HuH-7.5 (cell line): Measurements from ENCODE around the gene PTPRN2.
"Not testable (repeated sequence)": the region's sequence is repeated elsewhere in the genome, so short reads cannot be mapped to it uniquely, and the experiment has no call there.

ENCODE experiments used
- DNase-seq: peaks from one replicate; pipeline ENCODE4 v3.0.0; 2011; ENCODE audit warnings: low spot score

PTPRN2 gene

DNA sequence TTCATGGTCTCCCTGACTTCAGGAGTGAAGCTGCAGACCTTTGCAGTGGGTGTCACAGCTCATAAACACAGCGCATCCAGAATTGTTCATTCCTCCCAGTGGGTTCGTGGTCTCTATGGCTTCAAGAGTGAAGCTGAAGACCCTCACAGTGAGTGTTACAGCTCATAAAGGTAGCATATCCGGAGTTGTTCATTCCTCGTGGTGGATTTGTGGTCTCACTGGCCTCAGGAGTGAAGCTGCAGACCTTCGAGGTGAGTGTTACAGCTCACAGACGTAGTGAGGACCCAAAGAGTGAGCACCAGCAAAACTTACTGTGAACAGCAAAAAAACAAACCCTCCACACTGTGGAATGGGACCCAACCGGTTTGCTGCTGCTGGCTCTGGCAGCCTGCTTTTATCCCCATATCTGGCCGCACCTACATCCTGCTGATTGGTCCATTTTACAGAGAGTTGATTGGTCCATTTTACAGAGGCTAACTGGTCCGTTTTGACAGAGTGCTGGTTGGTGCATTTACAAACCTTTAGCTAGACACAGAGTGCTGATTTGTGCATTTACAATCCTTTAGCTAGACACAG, 308.8 kb downstream of the PTPRN2 start:
- no peak for DNase-seq

DNA sequence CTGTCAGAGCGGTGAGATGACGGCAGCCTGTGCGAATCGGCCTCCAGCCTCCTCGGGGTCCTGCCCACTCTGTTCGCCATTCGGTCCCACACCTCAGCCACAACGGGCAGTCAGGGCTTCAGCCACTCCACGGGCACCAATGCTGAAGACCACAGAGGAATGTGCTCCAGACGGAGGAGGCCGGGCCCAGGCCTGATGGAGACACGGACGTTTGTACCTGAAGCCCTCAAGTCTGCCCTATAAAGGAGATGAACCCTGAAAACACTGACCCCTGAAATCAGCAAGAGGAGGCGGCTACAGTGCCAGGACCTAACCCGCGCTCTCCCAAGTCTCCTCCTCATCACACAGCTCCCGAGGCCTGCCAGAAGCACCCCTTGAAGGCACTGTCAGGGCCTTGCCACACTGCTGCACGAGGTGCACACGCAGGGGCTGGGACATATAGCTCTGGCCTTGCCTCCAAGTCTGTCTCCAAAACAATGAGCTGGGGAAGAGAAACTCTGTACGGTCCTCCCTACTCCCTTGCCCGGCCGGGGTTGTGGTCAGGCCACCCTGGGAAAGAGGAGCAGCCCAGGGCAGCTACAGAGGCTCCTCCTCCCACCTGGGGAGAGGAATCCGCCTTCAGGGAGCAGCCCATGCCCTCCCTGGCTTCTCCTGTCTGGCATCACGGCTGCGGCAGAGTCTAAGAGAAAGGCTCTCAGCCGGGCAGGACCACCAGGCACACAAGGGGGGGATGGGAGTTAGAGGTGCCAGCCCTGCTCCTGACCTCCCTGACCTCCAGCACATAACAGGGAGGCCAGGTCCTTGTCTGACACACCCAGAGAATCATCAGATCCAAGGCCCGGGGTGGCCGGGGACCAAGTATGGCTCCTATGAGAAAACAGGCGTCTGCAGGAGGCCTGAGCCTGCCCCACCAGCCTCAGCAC, 310.1 kb downstream of the PTPRN2 start:
- no peak for DNase-seq

DNA sequence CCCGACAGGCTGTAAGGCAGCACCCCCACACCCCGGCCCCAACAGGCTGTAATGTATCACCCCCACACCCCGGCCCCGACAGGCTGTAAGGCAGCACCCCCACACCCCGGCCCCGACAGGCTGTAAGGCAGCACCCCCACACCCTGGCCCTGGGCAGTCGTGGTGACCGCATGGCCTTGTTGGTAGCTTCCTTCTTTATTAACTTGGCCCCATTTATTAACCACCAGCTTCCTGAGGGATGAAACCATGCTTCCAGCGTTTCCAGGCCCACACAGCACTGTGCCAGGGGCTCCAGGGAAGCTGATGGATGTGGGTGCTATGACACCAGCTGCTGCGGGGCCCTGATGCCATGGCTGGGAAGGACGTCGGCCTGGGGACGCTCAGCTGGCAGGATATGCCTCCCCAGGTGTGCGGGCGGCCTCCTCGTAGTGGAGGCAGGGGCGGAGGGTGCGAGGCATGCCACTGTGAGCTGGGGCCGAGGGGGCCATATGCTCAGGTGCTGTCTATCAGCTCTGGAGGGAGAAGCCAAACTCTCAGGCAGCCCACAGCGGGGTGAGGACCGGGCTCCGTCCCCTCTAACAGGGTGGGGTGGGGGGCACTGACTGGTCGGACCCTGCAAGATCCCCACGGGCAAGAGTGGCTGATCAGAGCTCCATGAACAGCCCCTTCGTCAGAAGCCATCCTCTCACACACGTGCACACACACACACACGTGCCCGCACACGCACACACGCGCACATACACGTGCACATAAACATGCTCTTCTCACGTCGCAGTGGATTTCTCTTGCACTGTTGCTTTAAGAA, 311.0 kb downstream of the PTPRN2 start:
- DNase-seq = no peak

DNA sequence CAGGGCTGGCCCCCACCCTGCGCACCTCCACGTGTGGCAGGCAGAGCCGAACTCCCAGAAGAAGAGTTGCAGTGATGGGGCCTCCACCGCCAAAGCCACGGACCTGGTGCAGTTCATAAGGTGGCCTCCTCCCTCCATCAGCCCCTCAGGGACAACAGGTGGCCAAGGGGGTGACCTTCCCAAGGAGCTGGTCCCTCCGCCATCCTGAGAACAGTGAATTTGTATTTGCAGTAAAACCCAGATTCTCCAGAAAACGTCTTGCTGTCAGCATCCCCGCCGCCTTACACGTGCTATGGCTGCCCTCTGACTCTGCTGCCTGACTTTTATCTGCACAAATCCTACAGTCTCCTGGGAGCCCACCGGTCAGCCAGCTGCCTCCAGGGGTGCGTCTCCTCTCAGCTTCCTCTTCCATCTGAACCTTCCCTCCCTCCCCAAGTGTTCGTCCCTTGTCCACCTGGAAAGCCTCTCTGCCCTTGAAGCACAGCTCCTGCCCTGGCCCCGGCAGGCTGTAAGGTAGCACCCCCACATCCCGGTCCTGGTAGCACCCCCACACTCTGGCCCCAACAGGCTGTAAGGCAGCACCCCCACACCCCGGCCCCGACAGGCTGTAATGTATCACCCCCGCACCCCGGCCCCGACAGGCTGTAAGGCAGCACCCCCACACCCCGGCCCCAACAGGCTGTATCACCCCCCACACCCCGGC, 311.8 kb downstream of the PTPRN2 start:
- DNase-seq = no peak

DNA sequence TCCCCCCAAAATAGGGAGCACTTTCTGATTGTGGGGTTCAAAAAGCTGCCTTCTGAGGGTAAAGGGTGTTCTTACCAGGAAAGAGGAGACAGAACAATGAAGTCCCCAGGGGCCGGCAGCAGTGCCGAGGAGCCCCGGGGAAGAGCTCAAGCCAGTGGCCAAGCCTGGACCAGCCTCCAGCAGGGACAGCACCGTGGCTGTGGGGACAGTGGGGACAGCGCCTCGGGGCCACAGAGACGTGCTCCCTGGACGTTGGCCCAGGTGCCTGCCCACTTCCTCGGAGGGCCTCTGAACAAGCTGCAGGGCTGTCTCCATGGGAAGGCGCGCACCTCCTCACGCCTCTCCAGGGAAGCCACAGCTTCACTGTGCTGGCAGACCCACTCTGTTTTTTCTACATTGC, 312.6 kb downstream of the PTPRN2 start:
- DNase-seq = no peak

DNA sequence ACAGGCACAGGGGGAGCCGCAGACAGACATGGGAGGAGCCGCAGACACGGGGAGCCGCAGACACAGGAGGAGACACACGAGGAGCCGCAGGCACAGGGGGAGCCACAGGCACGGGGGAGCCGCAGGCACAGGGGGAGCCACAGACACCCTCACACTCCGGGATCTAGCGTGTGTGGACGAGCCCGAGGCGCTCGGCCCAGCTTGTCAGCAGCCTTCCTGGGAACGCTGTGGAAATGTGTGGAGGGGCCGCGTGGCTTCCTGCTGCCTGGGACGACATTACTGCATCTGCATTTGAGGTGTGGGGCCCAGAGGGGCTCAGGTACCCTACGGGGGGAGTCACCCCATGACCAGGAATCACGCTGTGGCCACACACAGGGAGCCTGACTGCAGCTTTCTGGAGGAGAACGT, 313.2 kb downstream of the PTPRN2 start:
- DNase-seq = no peak

DNA sequence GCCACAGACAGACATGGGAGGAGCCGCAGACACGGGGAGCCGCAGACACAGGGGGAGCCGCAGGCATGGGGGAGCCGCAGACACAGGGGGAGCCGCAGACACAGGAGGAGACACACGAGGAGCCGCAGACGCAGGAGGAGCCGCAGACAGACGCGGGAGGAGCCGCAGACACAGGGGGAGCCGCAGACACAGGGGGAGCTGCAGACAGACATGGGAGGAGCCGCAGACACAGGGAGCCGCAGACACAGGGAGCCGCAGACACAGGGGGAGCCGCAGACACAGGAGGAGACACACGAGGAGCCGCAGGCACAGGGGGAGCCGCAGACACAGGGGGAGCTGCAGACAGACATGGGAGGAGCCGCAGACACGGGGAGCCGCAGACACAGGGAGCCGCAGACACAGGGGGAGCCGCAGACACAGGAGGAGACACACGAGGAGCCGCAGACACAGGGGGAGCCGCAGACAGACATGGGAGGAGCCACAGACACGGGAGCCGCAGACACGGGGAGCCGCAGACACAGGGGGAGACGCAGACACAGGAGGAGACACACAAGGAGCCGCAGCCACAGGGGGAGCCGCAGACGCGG, 313.8 kb downstream of the PTPRN2 start:
- DNase-seq = not testable (repeated sequence)

DNA sequence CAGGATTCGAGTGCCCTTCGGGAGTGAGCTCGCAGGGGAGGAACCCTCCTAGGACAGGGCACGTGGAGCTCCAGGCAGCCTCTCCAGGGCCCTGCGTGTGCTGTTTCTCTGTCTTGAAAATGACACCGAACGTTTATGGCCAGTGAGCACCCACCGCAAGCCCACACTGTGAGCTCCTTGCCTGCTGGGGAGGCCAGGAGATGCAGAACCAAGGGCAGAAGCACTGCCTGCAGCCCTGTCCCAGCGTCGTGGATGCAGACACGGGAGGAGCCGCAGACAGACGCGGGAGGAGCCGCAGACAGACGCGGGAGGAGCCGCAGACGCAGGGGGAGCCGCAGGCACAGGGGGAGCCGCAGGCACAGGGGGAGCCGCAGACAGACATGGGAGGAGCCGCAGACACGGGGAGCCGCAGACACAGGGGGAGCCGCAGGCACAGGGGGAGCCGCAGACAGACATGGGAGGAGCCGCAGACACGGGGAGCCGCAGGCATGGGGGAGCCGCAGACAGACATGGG, 314.4 kb downstream of the PTPRN2 start:
- no peak for DNase-seq

DNA sequence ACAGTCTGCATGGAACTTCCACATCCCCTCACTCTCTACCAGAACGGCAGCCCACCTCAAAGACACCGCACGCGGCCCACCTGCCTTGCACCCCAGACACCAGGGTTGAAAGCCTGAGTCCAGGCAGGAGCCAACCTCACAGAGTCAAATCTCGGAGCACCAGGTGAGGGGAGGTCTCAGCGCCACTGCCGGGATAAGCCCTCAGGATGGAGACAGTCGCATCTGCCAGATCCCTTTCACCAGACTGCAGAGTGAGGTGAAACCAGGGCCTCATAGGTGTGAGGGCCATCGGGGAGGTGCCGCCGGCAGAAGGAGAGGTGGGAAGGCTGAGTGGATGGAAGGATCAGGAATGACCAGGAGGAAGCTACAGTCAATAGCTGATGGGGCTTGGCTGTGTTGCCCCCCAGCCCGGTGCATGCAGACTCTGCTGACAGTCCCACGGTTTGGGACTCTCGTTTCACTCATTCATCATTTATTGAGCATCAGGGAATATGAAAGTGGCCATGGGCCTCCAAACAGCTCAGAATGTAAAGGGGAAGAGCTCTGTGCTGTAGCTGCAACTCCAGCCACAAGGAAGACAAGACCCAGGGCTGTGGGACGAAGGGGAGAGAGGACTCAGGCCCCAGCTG, 315.0 kb downstream of the PTPRN2 start:
- DNase-seq = no peak

DNA sequence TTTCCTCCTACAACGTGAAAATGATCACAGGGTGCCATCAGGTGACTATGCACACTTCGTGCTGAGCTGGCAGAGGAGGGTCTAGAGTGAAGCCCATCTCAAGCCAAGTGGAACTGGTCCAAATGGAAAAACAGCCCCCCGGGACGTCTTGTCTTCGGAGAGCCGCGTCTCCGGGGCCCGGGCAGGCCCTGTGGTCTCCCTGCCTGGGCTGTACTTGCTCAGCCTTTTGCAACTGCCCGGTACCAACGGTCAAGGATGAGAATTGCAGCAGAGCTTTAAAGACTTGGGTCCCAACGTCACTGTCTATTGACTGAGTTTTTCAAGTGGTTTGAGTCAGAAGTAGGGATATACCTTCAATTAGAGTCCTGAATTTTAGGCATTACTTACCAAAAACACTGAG, 315.5 kb downstream of the PTPRN2 start:
- DNase-seq = no peak

DNA sequence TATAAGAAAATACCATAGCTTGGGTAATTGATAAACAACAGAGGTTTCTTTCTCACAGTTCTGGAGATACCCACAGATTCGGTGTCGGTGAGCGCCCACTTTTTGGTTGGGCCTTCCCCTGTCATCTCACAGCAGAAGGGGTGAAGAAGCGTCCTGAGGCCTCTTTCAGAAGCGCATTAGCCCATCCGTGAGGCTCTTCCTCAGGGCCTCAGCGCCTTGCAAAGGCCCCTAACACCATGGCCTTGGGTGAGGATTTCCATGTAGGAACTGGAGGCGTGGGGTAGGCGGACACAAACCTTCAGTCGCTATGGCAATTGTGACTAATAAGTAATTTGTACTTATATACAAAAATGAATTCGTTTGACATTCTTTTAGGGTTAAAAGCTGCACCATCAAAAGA, 316.0 kb downstream of the PTPRN2 start:
- no peak for DNase-seq

DNA sequence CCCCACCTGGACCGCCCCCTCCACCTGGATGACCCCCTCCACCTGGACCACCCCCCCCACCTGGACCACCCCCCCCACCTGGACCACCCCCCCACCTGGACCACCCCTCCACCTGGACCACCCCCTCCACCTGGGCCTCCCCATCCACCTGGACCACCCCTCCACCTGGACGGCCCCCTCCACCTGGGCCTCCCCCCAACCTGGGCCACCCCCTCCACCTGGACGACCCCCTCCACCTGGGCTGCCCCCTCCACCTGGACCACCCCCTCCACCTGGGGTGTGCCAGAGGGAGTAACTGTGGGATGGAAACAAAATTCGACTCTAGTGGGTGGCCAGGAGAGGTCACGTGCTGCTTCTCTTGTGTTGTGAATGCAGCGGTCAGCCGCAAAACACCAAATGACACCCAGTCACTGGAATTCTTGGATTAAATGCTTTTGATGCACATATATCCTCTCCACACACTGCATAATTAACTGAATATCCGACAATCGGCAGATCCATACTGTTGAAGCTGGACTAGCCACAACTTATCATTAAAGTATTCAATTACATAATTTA, 316.7 kb downstream of the PTPRN2 start:
- no peak for DNase-seq

DNA sequence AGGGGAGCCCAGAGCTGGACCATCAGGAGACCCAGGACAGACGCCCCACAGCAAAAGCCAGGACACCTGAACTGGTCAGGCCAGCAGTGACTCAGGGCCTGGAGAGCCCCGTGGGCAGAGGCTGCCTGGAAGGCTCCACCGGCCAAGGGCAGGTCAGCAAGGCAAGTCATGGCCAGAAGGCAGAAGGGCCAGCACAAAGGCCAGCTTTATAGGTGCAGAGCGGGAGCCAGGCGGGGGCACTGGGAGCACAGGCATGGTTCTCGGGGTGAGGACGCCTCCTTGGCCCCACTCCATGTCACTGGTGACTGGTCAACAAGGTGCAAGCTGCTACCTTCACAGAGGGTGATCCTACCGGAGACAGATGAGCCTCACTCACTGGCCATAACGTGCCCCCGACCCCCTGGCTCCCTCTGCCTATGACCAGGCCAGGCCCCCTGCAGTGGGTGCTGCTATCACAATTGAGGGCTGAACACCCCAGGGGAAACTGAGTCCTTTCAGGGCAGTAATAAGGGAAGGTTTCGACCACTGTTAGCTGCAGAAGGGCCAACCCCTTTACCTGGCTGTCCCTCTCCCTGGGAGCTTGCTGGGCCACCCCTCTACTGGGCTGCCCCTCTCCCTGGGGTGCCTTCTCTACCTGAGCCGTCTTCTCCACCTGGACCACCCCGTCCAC, 317.4 kb downstream of the PTPRN2 start:
- DNase-seq = no peak

DNA sequence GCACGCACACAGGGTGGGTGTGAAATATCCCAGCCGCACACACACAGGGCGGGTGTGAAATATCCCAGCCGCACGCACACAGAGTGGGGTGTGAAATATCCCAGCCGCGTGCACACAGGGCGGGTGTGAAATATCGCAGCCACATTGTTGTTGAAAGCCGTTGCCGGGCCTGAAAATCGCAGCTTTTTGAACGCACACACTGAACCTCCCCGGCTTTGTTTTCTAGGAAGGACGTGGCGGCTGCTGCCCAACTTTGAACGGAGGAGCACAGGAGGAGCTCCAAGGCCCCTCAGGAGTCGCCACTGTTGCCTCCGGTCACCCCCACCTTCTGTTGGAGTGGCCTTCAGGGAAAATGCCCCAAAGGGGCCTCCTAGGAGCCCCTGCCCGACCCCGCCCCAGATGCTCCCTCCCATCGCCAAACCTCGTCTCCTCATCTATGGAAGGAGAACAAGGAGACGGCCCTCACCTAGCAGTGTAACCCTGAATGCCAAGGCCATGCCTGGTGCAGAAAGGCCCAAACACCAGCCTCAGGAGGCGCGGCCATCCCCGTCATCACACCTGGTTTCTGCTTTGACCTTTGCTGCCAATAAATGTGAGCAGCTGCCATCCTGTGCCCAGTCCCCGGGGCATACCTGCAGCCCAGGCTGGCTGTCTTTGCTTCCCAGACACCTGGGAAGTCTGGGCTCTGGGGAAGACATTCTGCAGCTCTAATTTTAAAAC, 318.6 kb downstream of the PTPRN2 start:
- no peak for DNase-seq

DNA sequence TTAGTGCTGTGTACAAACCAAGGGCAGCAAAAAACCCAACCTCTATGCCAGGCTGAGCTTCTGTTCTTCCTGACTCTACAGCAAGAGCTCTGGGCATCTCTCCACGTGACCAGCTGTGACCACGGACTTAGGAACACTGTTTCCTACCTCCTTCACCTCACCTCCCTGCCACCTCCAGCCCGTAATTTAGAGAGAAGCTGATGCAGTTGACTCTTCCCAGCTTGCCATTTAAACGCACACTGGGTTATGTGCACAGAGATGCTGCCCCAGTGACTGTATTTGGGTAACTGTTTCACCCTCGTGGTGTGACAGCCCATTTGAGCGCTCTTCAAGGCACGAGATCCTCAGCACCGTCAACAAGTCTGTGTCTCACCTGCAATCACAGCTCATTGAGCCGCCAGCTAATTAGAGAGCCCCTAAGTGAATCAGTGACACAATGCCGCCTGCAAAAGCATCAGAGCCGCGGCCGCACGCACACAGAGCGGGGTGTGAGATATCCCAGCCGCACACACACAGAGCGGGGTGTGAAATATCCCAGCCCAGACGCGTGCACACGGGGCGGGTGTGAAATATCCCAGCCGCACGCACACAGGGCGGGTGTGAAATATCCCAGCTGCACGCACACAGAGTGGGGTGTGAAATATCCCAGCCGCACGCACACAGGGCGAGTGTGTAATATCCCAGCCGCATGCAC, 319.7 kb downstream of the PTPRN2 start:
- DNase-seq = no peak

DNA sequence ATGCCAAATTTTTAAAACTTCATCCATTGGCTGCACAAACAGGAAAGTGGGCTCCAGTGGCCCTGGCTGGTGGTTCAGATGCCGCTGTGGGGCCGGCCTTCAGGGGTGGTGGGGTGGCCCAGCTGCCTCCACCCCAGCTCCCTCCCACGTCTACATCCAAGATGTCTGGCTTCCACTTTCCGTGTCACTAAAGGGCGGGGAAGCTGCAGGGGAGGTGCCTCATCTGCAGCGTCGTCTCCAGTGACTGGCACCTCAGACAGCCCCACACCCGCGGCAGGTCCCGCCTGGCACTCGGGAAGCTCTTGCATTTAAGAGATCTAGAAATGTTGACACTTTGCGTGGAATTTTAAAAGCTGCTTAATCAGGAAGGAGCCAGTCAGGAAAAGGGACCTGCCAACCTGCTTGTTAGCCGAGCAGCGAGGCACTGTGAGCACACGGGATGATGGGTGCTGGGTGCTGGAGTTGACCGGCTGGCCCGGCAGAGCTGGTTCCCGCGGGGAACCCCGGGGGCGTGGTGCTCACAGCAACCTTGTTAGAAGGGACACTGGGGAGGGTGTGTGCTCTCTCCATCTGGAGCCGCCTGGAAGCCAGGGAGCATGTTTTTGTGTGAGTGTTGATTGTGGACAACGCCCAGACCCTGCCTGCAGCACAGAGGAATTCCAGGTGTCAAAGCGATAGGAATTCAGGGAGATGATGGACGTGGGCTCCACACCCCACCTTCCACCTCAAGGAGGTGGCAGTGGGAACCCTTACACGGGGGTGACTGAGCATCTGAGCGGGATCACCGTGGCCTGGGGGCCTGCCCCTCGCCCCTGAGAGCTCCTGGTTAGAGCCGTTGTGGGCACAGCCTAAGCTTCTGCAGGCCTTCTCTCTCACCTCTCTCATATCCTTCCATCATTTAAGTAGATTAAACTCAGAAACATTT, 320.5 kb downstream of the PTPRN2 start:
- DNase-seq = no peak

DNA sequence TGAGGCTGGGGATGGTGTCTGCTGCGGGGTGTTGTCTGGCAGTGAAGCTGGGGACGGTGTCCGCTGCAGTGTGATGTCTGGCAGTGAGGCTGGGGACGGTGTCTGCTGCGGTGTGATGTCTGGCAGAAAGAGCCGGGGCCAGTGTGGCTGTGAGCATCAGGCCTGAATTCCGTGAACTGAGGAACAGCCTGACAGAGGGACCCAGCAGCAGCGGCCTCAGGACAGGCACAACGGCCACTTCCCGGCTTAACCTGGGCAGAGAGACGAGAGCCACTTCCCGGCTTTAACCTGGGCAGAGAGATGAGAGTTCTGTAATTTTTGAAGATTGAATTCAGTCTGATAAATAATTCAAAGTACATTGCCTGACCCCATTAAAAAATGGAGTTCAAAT, 321.2 kb downstream of the PTPRN2 start:
- no peak for DNase-seq

DNA sequence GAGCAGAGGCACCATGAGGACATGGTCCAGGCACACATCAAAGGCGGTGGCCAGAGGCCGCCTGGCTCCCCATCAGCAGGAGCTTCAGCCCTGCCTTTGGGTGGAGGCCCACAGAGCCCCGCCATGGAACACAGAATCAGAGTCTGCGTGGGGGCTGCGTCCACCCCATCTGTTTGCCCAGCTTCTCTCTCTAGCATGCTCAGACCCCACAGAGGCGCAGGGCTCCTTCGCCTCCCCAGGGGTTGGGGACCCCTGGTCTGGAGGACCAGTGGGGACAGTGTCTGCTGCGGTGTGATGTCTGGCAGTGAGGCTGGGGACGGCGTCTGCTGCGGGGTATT, 321.9 kb downstream of the PTPRN2 start:
- DNase-seq = no peak
